Muscle layer of colon (tissue), 2 donors: Measurements from ENCODE around the gene ALG2.

Experiments
- H3K27ac ChIP-seq: one replicate; pipeline ENCODE4 v1.7.0; 2013; ENCODE audit warnings: low read depth, mild to moderate bottlenecking, low read length, moderate library complexity
- H3K27me3 ChIP-seq, 2 donors: one replicate each; pipeline ENCODE4 v1.7.0; 2013; ENCODE audit warnings: low read length in 2 of 2, mild to moderate bottlenecking in 2 of 2; ENCODE audit not compliant: insufficient read depth in 2 of 2, control insufficient read depth in 1 of 2
- H3K36me3 ChIP-seq: one replicate; pipeline ENCODE4 v1.7.0; 2013; ENCODE audit warnings: mild to moderate bottlenecking, low read length; ENCODE audit not compliant: insufficient read depth
- H3K4me1 ChIP-seq: one replicate; pipeline ENCODE4 v1.7.0; 2013; ENCODE audit warnings: mild to moderate bottlenecking, low read length; ENCODE audit not compliant: insufficient read depth
- H3K4me3 ChIP-seq, 2 donors: one replicate each; pipeline ENCODE4 v1.7.0; 2013; ENCODE audit warnings: low read length in 2 of 2, low read depth in 1 of 2, mild to moderate bottlenecking in 1 of 2, moderate library complexity in 1 of 2
- H3K9ac ChIP-seq: one replicate; pipeline ENCODE4 v1.7.0; 2013; ENCODE audit warnings: low read length
- H3K9me3 ChIP-seq: one replicate; pipeline ENCODE4 v1.7.0; 2013; ENCODE audit warnings: mild to moderate bottlenecking, low read length
- donor health status: abdominal sarcoma.
- donor health status: Adenocarcinoma of cecum.

The ALG2 gene

GRCh38 chr9:99167694-99168093 is 54.0 kb downstream of the ALG2 start:
- Histone ChIP-seq H3K27ac (no peak overlapping the region), H3K27me3 (no peaks in the 10 kb centered on the region), H3K4me1 (peaks cover 10% of the 10 kb centered on the region), H3K9ac (no peak overlapping the region), H3K36me3 (no peaks in the 10 kb centered on the region), H3K9me3 (no peaks in the 10 kb centered on the region), H3K4me3 (no peak overlapping the region)

GRCh38 chr9:99167119-99167518 is 54.6 kb downstream of the ALG2 start:
- H3K9ac ChIP-seq, result no peak overlapping the region
- no peak overlapping the region for H3K4me3 ChIP-seq
- H3K4me1 ChIP-seq, result peaks cover 10% of the 10 kb centered on the region
- no peaks in the 10 kb centered on the region for H3K27me3 ChIP-seq
- H3K9me3 ChIP-seq, result no peaks in the 10 kb centered on the region
- no peak overlapping the region for H3K27ac ChIP-seq
- no peaks in the 10 kb centered on the region for H3K36me3 ChIP-seq
